ENCODE results near the gene TRIP12.
"Not testable (repeated sequence)": the region's sequence is repeated elsewhere in the genome, so short reads cannot be mapped to it uniquely, and the experiment has no call there.

The TRIP12 gene

DNA sequence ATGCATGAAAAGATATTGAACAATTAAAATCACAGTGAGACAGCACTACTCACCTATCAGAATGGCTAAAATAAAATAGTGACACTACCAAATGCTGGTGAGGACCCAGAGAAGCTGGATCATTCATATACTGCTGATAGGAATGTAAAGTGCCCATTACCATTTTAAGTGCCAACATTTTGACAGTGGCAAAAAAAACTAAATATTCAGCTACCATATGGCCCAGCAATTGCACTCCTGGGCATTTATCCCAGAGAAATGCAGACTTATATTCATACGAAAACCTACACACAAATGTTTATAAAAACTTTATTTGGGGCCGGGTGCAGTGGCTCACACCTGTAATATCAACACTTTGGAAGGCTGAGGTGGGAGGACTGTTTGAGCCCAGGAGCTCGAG, 48.1 kb upstream of the TRIP12 start:
- no peak overlapping the region for H2AFZ ChIP-seq (ENCODE audit: low read depth, low read length, severe bottlenecking)
- H3K79me2 ChIP-seq (ENCODE audit: insufficient read depth, low read length) = no peaks in the 10 kb centered on the region
- no peaks in the 10 kb centered on the region for H3K9me3 ChIP-seq (ENCODE audit: insufficient read depth, low read length)
- H3K4me2 ChIP-seq (ENCODE audit: low read depth, low read length, poor library complexity, severe bottlenecking) = no peak overlapping the region
- no peaks in the 10 kb centered on the region for H3F3A ChIP-seq (ENCODE audit: insufficient read depth)
- H3K27me3 ChIP-seq (ENCODE audit: low read length) = no peaks in the 10 kb centered on the region
- H3K27ac ChIP-seq (ENCODE audit: low read depth, low read length) = no peak overlapping the region
- no peak overlapping the region for H3K9ac ChIP-seq (ENCODE audit: low read length)
- TF ChIP-seq, protein P1, sequence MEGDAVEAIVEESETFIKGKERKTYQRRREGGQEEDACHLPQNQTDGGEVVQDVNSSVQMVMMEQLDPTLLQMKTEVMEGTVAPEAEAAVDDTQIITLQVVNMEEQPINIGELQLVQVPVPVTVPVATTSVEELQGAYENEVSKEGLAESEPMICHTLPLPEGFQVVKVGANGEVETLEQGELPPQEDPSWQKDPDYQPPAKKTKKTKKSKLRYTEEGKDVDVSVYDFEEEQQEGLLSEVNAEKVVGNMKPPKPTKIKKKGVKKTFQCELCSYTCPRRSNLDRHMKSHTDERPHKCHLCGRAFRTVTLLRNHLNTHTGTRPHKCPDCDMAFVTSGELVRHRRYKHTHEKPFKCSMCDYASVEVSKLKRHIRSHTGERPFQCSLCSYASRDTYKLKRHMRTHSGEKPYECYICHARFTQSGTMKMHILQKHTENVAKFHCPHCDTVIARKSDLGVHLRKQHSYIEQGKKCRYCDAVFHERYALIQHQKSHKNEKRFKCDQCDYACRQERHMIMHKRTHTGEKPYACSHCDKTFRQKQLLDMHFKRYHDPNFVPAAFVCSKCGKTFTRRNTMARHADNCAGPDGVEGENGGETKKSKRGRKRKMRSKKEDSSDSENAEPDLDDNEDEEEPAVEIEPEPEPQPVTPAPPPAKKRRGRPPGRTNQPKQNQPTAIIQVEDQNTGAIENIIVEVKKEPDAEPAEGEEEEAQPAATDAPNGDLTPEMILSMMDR (IDR thresholded peaks at IDR 0.05; ENCODE audit: insufficient read depth, low read length, poor library complexity, severe bottlenecking) = no peak
- TF ChIP-seq EZH2phosphoT487 (conservative IDR thresholded peaks at IDR 0.05; ENCODE audit: low read length) = no peak
- H3K4me3 ChIP-seq (ENCODE audit: insufficient read depth, low read length, poor library complexity, severe bottlenecking) = no peak overlapping the region
- no peaks in the 10 kb centered on the region for H4K20me1 ChIP-seq (ENCODE audit: low read depth, low read length)
- no peaks in the 10 kb centered on the region for H3K36me3 ChIP-seq (ENCODE audit: low read length)
- no peaks in the 10 kb centered on the region for H3K9me2 ChIP-seq (replicated peaks; ENCODE audit: insufficient read depth, low read length)

DNA sequence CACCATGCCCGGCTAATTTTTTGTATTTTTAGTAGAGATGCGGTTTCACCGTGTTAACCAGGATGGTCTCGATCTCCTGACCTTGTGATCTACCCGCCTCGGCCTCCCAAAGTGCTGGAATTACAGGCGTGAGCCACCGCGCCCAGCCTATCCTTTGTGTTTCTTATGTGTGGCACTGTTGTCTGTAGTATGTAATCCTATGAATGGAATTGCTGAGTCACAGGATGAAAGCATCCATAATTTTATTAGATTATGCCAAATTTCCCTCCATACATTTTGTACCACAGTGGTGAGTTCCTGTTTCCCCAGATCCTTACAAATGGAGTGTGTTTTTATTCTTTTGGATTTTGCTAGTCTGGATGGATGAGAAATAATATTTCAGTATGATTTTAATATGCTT, 41.8 kb upstream of the TRIP12 start:
- H2AFZ ChIP-seq (ENCODE audit: low read depth, low read length, severe bottlenecking); H3K4me3 ChIP-seq (ENCODE audit: insufficient read depth, low read length, poor library complexity, severe bottlenecking); H3F3A ChIP-seq (ENCODE audit: insufficient read depth); H3K9me3 ChIP-seq (ENCODE audit: insufficient read depth, low read length); H3K27me3 ChIP-seq (ENCODE audit: low read length); H3K27ac ChIP-seq (ENCODE audit: low read depth, low read length); H3K9ac ChIP-seq (ENCODE audit: low read length); H4K20me1 ChIP-seq (ENCODE audit: low read depth, low read length); H3K4me2 ChIP-seq (ENCODE audit: low read depth, low read length, poor library complexity, severe bottlenecking); H3K36me3 ChIP-seq (ENCODE audit: low read length); H3K79me2 ChIP-seq (ENCODE audit: insufficient read depth, low read length); H3K9me2 ChIP-seq (replicated peaks; ENCODE audit: insufficient read depth, low read length): not testable (repeated sequence)

DNA sequence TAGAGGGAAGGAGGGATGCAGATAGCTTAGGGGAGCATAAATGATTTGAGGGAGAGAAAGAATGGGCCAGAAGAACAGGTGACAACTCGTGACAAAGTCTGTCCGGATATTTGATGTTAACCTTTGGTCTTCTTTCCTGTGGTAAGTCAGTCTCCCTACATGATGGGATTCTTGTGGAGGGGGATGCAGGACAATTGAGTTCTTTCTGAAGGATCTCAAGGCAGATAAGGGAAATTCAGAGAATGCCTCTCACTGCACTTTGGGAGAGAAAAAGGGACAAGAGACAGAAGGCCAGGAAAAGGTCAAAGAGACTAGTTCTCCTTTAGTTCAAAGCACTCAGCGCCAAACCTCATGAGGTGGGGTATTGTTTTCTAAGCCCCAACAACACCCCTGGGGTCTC, 34.7 kb upstream of the TRIP12 start:
- Histone ChIP-seq H3K9me2 (replicated peaks; ENCODE audit: insufficient read depth, low read length) (no peaks in the 10 kb centered on the region), H3K79me2 (ENCODE audit: insufficient read depth, low read length) (no peaks in the 10 kb centered on the region), H3K4me2 (ENCODE audit: low read depth, low read length, poor library complexity, severe bottlenecking) (no peak overlapping the region), H3K36me3 (ENCODE audit: low read length) (no peaks in the 10 kb centered on the region), H3K4me3 (ENCODE audit: insufficient read depth, low read length, poor library complexity, severe bottlenecking) (no peak overlapping the region), H4K20me1 (ENCODE audit: low read depth, low read length) (no peaks in the 10 kb centered on the region), H3K9ac (ENCODE audit: low read length) (no peak overlapping the region), H3K27ac (ENCODE audit: low read depth, low read length) (no peak overlapping the region), H3K27me3 (ENCODE audit: low read length) (no peaks in the 10 kb centered on the region), H3K9me3 (ENCODE audit: insufficient read depth, low read length) (no peaks in the 10 kb centered on the region), H3F3A (ENCODE audit: insufficient read depth) (no peaks in the 10 kb centered on the region), H2AFZ (ENCODE audit: low read depth, low read length, severe bottlenecking) (no peak overlapping the region)
- no peak for TF ChIP-seq EZH2phosphoT487 (conservative IDR thresholded peaks at IDR 0.05; ENCODE audit: low read length)
- TF ChIP-seq, protein P1 (IDR thresholded peaks at IDR 0.05; ENCODE audit: insufficient read depth, low read length, poor library complexity, severe bottlenecking) = no peak

DNA sequence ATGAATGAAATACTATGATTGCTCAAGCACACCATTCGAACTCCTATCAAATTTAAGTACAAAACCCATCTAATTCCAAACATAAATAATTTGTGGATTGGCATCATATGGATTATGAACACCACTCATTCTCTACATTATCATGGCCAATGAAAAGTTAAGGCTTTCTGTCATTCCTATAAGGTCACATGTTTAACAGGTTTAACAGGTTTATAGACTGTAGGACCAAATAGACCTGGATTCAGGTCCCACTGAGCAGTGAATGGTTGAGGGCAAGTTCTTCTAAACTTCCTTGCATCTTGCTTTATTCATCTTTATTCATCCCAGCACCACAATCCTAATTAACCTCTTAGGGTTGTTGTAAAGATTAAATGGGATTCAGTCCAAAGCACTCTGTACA, 33.9 kb upstream of the TRIP12 start:
- Histone ChIP-seq H3K9me3 (ENCODE audit: insufficient read depth, low read length) (no peaks in the 10 kb centered on the region), H3K4me2 (ENCODE audit: low read depth, low read length, poor library complexity, severe bottlenecking) (no peak overlapping the region), H3K9ac (ENCODE audit: low read length) (no peak overlapping the region), H3K36me3 (ENCODE audit: low read length) (no peaks in the 10 kb centered on the region), H3K4me3 (ENCODE audit: insufficient read depth, low read length, poor library complexity, severe bottlenecking) (no peak overlapping the region), H3K9me2 (replicated peaks; ENCODE audit: insufficient read depth, low read length) (no peaks in the 10 kb centered on the region), H4K20me1 (ENCODE audit: low read depth, low read length) (no peaks in the 10 kb centered on the region), H3K27ac (ENCODE audit: low read depth, low read length) (no peak overlapping the region), H2AFZ (ENCODE audit: low read depth, low read length, severe bottlenecking) (no peak overlapping the region), H3K79me2 (ENCODE audit: insufficient read depth, low read length) (no peaks in the 10 kb centered on the region), H3K27me3 (ENCODE audit: low read length) (no peaks in the 10 kb centered on the region), H3F3A (ENCODE audit: insufficient read depth) (no peaks in the 10 kb centered on the region)
- TF ChIP-seq, protein P1 (IDR thresholded peaks at IDR 0.05; ENCODE audit: insufficient read depth, low read length, poor library complexity, severe bottlenecking) = no peak
- TF ChIP-seq EZH2phosphoT487 (conservative IDR thresholded peaks at IDR 0.05; ENCODE audit: low read length) = no peak
